Left ventricle myocardium inferior (tissue), 1 donor: ENCODE data around the gene SPINK4. TPM values are rescaled to one million over a fixed set of nuclear protein-coding genes. Genes with fewer than 3 reads are reported as not detected.

Source experiments
- DNase-seq: peaks from one replicate; pipeline ENCODE4 v3.0.0-alpha.2; 2020
- H3K27ac ChIP-seq: fragments of 200-600 bp; replicated peaks from 2 replicates; pipeline ENCODE4 v1.8.0; 2021
- H3K27me3 ChIP-seq: fragments of 200-600 bp; 2 replicates; pipeline ENCODE4 v1.8.0; 2021; ENCODE audit warnings: low read depth
- H3K36me3 ChIP-seq: fragments of 200-600 bp; 2 replicates; pipeline ENCODE4 v1.8.0; 2021
- H3K4me1 ChIP-seq: fragments of 200-600 bp; 2 replicates; pipeline ENCODE4 v1.8.0; 2021
- H3K4me3 ChIP-seq: fragments of 200-600 bp; 2 replicates; pipeline ENCODE4 v1.8.0; 2021; ENCODE audit warnings: mild to moderate bottlenecking, moderate library complexity
- H3K9me3 ChIP-seq: fragments of 200-600 bp; replicated peaks from 2 replicates; pipeline ENCODE4 v1.8.0; 2021
- intact Hi-C: fragments of 100-400 bp; cut with micrococcal nuclease; formaldehyde crosslinking; loops from one replicate; pipeline ENCODE4 v1.11.0; 2022
- total RNA-seq: library from RNA; stranded (reverse); fragmentation: NEBNext Ultra II Directional; extraction: Animal tissue kit (Norgen Biotek cat#: 25700); gene quantifications from one replicate; pipeline ENCODE4 v1.2.1, GENCODE V29; 2021
- TF ChIP-seq, protein P1 (sequence below): fragments of 200-600 bp; IDR thresholded peaks from 2 replicates; pipeline ENCODE4 v1.8.0; 2021; ENCODE audit warnings: antibody characterized with exemption, mild to moderate bottlenecking, borderline replicate concordance
- donor health status: DM: no; HTN: yes; CAD: no; lungs with severe emphysema.

Gene SPINK4
- total RNA-seq, 1 donor from 2014 or later = not detected

DNA sequence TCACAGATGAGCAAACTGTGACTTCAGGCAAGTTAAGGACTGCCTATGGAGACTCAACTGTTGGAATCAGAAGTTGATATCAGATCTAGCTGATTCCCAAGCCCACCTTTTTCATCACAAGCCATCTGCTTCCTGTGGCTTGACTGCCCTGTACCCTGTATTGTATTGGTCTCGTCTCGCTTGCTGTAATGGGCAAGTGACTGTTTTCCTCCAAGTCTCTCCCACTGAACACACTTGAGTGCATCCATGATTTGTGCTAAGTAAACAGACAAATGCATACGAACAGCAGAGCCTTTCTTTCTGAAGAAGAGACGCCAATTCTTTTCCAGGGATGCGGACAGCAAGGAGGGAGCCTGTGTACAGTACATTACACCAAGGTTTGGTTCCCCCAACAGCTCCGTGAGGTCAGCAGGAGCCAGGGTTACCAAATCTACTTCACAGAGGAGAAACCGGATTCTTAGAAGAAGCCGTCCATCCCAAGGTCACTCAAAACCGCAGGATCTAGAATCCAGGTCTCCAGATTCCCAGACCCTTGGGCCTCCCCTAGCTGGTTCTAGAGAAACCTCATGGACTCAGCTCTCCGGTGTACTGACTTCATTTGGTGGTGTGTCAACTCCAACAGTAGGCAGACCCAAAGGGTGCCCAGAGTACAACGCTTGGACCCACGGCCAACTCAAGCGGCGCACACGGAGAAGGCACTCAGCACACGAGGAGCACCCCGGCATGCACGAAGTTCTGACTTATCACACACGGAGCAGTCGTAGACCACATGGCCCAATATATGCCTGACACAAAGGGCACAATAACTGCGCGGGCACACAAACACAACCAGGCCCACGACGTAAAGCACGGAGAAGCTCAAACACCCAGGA, 23.4 kb downstream of the SPINK4 start:
- no peak for DNase-seq

DNA sequence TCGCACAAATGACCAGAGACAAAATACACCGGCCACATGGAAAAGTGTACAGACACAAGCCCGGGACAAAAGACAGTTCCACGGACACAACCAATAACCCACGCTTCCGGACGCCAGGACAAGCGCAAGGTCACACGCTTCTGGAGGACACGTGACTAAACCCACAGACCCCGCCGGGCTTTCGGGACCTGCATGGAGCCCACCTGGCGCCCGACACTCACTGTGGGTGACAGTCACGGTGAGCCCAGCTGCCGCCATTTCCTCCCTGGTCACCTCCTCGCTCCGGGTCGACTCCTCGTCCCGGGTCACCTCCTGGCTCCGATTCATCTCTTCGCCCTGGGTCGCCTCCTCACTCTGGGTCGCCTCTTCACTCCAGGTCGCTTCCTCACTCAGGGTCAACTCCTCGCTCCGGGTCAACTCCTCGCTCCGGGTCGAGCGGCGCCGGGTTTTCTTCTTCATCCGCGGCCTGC, 24.1 kb downstream of the SPINK4 start:
- peak; percentile 54 for DNase-seq
- Histone ChIP-seq H3K27ac (peak overlapping the region; percentile 96), H3K9me3 (no peaks in the 10 kb centered on the region), H3K27me3 (no peaks in the 10 kb centered on the region), H3K36me3 (peaks cover 64% of the 10 kb centered on the region), H3K4me3 (peak overlapping the region; percentile 79), H3K4me1 (peaks cover 53% of the 10 kb centered on the region)
- intact Hi-C loops = no loop called here
- TF ChIP-seq, protein P1, sequence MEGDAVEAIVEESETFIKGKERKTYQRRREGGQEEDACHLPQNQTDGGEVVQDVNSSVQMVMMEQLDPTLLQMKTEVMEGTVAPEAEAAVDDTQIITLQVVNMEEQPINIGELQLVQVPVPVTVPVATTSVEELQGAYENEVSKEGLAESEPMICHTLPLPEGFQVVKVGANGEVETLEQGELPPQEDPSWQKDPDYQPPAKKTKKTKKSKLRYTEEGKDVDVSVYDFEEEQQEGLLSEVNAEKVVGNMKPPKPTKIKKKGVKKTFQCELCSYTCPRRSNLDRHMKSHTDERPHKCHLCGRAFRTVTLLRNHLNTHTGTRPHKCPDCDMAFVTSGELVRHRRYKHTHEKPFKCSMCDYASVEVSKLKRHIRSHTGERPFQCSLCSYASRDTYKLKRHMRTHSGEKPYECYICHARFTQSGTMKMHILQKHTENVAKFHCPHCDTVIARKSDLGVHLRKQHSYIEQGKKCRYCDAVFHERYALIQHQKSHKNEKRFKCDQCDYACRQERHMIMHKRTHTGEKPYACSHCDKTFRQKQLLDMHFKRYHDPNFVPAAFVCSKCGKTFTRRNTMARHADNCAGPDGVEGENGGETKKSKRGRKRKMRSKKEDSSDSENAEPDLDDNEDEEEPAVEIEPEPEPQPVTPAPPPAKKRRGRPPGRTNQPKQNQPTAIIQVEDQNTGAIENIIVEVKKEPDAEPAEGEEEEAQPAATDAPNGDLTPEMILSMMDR = no peak

More for the DNA sequence above, 23.4 kb downstream of the SPINK4 start:
- H3K4me1 ChIP-seq = peaks cover 58% of the 10 kb centered on the region
- H3K36me3 ChIP-seq = peaks cover 64% of the 10 kb centered on the region
- TF ChIP-seq, protein P1 = no peak
- H3K27me3 ChIP-seq = no peaks in the 10 kb centered on the region
- H3K4me3 ChIP-seq = peak overlapping the region; percentile 79
- H3K9me3 ChIP-seq = no peaks in the 10 kb centered on the region
- intact Hi-C loops = no loop called here
- H3K27ac ChIP-seq = peak overlapping the region; percentile 96

DNA sequence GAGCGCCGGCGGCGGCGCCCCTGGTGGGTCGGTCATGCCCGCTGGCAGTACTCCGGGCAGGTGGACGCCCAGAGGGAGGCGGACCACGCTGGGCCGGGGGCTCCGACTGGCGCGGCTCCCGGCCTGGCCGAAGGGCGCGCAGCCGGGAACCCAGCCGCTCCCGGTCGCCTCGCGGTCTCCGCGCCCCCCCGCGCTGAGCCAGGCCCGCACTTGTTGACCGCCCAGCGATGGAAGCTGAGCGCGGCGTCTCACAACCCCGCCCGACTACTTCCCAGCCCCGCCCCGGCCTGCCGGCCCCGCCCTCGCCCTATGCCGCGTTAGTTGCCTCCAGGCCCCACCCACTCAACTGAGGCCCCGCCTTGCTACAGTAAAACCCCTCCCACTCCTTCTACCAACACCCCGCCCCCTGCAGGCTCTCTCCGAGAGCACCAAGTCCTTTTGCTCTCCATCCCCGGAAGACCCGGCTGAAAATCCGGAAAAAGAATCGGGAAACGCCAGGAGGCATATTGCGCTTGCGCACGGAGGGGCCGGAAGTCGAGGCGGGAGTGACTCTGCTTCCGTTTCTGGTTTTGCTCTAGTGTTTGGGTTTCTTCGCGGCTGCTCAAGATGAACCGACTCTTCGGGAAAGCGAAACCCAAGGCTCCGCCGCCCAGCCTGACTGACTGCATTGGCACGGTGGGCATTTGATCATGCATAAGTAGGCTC, 24.7 kb downstream of the SPINK4 start, which contains the start of the genes BAG1 and CHMP5:
TSS of gene BAG1 (minus strand) at position 236 of the 705 bp plus-strand sequence.
TSS of gene CHMP5 (plus strand) at position 577 of the 705 bp plus-strand sequence. CDS start at position 607, 30 bp downstream.
- H3K4me3 ChIP-seq = peak within 1 kb of the TSS; percentile 79
- H3K36me3 ChIP-seq = peaks cover 64% of the 10 kb centered on the region
- H3K27me3 ChIP-seq = no peaks in the 10 kb centered on the region
- TF ChIP-seq, protein P1 = peak; percentile 53
- H3K4me1 ChIP-seq = peaks cover 53% of the 10 kb centered on the region
- H3K9me3 ChIP-seq = no peaks in the 10 kb centered on the region
- peak; percentile 100 for DNase-seq
- intact Hi-C loops = no loop called here
- peak within 1 kb of the TSS; percentile 96 for H3K27ac ChIP-seq

DNA sequence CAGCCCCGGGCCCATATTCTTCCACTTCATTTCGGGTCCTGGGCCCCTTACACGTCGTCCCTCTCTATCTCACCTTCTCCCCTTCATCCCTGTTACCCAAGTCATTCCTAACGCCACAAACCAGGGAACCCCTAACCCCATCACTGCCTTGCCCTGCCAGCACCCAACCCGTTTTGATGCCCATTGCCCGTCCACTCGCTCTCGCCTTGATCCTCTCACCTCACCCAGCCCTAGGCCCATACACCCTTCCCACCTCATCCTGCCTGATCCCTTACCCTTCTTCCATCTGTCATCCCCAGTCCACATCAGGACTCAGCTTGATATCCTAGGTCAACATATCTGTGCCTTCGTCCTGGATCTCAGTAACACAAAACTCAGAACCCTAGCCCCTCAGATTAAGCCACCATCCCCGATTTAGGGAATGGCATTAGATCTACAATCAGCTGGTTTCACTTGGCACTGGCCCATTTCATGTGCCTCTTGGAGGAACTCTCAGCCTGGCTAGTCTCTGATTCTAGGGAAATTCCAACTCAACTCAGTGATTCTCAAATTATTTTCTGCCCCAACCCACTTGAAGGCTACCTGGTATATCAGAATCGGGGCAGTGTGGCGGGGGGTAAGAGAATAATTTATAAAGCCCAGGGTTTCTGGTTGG, 25.4 kb downstream of the SPINK4 start:
- H3K4me1 ChIP-seq = peaks cover 51% of the 10 kb centered on the region
- peak overlapping the region; percentile 96 for H3K27ac ChIP-seq
- no peak for DNase-seq
- intact Hi-C loops = no loop called here
- peak overlapping the region; percentile 79 for H3K4me3 ChIP-seq
- TF ChIP-seq, protein P1 = no peak
- peaks cover 64% of the 10 kb centered on the region for H3K36me3 ChIP-seq
- H3K9me3 ChIP-seq = no peaks in the 10 kb centered on the region
- no peaks in the 10 kb centered on the region for H3K27me3 ChIP-seq

DNA sequence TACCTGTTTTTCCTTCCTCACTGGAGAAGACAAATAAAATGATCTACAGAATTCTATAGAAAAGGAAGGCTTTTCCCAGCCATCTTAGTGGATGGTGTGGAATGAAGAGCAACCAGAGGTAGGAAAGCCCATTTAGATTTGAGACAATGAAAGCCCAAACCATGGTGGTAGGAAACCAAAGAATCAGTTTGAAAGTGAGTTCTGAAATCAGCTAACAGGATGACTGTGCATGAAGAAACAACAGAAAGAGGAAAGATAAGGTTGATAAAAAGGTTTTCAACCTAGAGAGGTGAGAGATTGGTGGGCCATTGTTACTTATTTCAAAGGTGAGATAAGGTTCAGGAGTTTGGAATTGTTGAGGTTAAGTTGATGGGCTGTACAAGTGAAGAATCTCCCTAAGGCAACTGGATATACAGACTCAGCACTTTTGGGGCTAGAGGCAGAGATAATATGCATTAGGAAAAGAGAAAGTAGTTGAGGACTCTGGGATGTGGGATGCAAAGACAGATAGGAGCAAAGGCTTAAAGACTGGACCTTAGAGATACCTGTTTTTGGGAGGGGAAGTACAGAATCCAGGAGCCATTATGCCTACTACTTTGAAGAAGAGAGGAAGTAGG, 27.3 kb downstream of the SPINK4 start:
- peaks cover 44% of the 10 kb centered on the region for H3K4me1 ChIP-seq
- intact Hi-C loops = no loop called here
- TF ChIP-seq, protein P1 = no peak
- H3K9me3 ChIP-seq = no peaks in the 10 kb centered on the region
- H3K27me3 ChIP-seq = no peaks in the 10 kb centered on the region
- no peak overlapping the region for H3K27ac ChIP-seq
- H3K4me3 ChIP-seq = no peak overlapping the region
- peaks cover 64% of the 10 kb centered on the region for H3K36me3 ChIP-seq
- DNase-seq = no peak
